WTC11 (cell line): ENCODE measurements around the gene PTPN4. TPM values are rescaled to one million over a fixed set of nuclear protein-coding genes. Genes with fewer than 3 reads are reported as not detected.

Source experiments
- ATAC-seq: fragments of 200-7000 bp; cut with Tn5 transposase; 2 replicates; pipeline ENCODE4 v1.10.0; 2021; ENCODE audit warnings: mild to moderate bottlenecking, moderate library complexity
- CTCF ChIA-PET: fragments of 300-600 bp; sonication (Branson Sonifier 250); formaldehyde crosslinking; loops from one replicate; lab custom pipeline; 2021; ENCODE audit warnings: antibody characterized with exemption; lab: Charles Lee
- POLR2A ChIA-PET: fragments of 350-600 bp; sonication (Branson Sonifier 250); formaldehyde crosslinking; loops from one replicate; lab custom pipeline; 2021; ENCODE audit warnings: antibody characterized with exemption; lab: Charles Lee
- DNase-seq: peaks from one replicate; pipeline ENCODE4 v3.0.0; 2021; ENCODE audit warnings: low spot score
- H3K27ac Mint-ChIP-seq: 2 replicates; pipeline ENCODE4 v1.8.0; 2021; ENCODE audit warnings: mixed read lengths
- H3K27me3 Mint-ChIP-seq: 2 replicates; pipeline ENCODE4 v1.8.0; 2021; ENCODE audit warnings: low read depth, mild to moderate bottlenecking, moderate library complexity, mixed read lengths
- H3K36me3 Mint-ChIP-seq: 2 replicates; pipeline ENCODE4 v1.8.0; 2021; ENCODE audit warnings: mixed read lengths
- H3K4me1 Mint-ChIP-seq: 2 replicates; pipeline ENCODE4 v1.8.0; 2022; ENCODE audit warnings: mixed read lengths
- H3K4me3 Mint-ChIP-seq: 2 replicates; pipeline ENCODE4 v1.8.0; 2021; ENCODE audit warnings: mild to moderate bottlenecking, moderate library complexity, mixed read lengths
- H3K9me3 Mint-ChIP-seq: 2 replicates; pipeline ENCODE4 v1.8.0; 2021; ENCODE audit warnings: mixed read lengths
- CBFB ChIP-seq: sonication (generic); formaldehyde crosslinking; IDR thresholded peaks from 2 replicates; pipeline ENCODE4 v1.8.1; 2022; ENCODE audit warnings: mild to moderate bottlenecking, low read depth, missing genetic modification reagents
- CREB1 ChIP-seq: sonication (generic); formaldehyde crosslinking; IDR thresholded peaks from 2 replicates; pipeline ENCODE4 v1.8.0; 2023; ENCODE audit warnings: mild to moderate bottlenecking, missing genetic modification reagents
- CREM ChIP-seq: sonication (generic); formaldehyde crosslinking; IDR thresholded peaks from 2 replicates; pipeline ENCODE4 v1.8.1; 2022; ENCODE audit warnings: mild to moderate bottlenecking, missing genetic modification reagents, moderate library complexity
- ESRRA ChIP-seq: sonication (generic); formaldehyde crosslinking; IDR thresholded peaks from 2 replicates; pipeline ENCODE4 v1.8.1; 2022; ENCODE audit warnings: mild to moderate bottlenecking, missing genetic modification reagents, borderline replicate concordance
- ETV6 ChIP-seq: sonication (generic); formaldehyde crosslinking; IDR thresholded peaks from 2 replicates; pipeline ENCODE4 v1.8.1; 2022; ENCODE audit warnings: mild to moderate bottlenecking, missing genetic modification reagents
- FOXP1 ChIP-seq: sonication (generic); formaldehyde crosslinking; IDR thresholded peaks from 2 replicates; pipeline ENCODE4 v1.8.0; 2022; ENCODE audit warnings: missing genetic modification reagents, mild to moderate bottlenecking, moderate library complexity, borderline replicate concordance
- MYBL2 ChIP-seq: sonication (generic); formaldehyde crosslinking; IDR thresholded peaks from 2 replicates; pipeline ENCODE4 v1.8.1; 2023; ENCODE audit warnings: mild to moderate bottlenecking, moderate library complexity, missing genetic modification reagents
- NFYB ChIP-seq: sonication (generic); formaldehyde crosslinking; conservative IDR thresholded peaks from 2 replicates; pipeline ENCODE4 v1.8.0; 2022; ENCODE audit warnings: low read depth, missing genetic modification reagents
- NR1H2 ChIP-seq: sonication (generic); formaldehyde crosslinking; IDR thresholded peaks from 2 replicates; pipeline ENCODE4 v1.9.0; 2021; ENCODE audit warnings: mild to moderate bottlenecking, moderate library complexity, missing genetic modification reagents
- NR2C2 ChIP-seq: sonication (generic); formaldehyde crosslinking; IDR thresholded peaks from 2 replicates; pipeline ENCODE4 v1.8.0; 2022; ENCODE audit warnings: mild to moderate bottlenecking, missing genetic modification reagents
- RORB ChIP-seq: fragments of 250-450 bp; sonication (Bioruptor Pico); IDR thresholded peaks from 2 replicates; pipeline ENCODE4 v1.9.0; 2021; ENCODE audit warnings: mild to moderate bottlenecking
- SP1 ChIP-seq: sonication (generic); formaldehyde crosslinking; conservative IDR thresholded peaks from 2 replicates; pipeline ENCODE4 v1.8.1; 2022; ENCODE audit warnings: missing genetic modification reagents
- TP53 ChIP-seq: sonication (generic); formaldehyde crosslinking; IDR thresholded peaks from 2 replicates; pipeline ENCODE4 v1.8.1; 2023; ENCODE audit warnings: mild to moderate bottlenecking, missing genetic modification reagents
- ZBTB21 ChIP-seq: sonication (generic); formaldehyde crosslinking; IDR thresholded peaks from 2 replicates; pipeline ENCODE4 v1.8.1; 2023; ENCODE audit warnings: mild to moderate bottlenecking, missing genetic modification reagents, borderline replicate concordance
- ZNF138 ChIP-seq: sonication (generic); formaldehyde crosslinking; conservative IDR thresholded peaks from 2 replicates; pipeline ENCODE4 v1.8.1; 2022; ENCODE audit warnings: mild to moderate bottlenecking, moderate library complexity, missing genetic modification reagents
- ZNF219 ChIP-seq: sonication (generic); formaldehyde crosslinking; IDR thresholded peaks from 2 replicates; pipeline ENCODE4 v1.8.0; 2023; ENCODE audit warnings: missing genetic modification reagents, mild to moderate bottlenecking, borderline replicate concordance
- ZNF416 ChIP-seq: fragments of 250-450 bp; sonication (Bioruptor Pico); IDR thresholded peaks from 2 replicates; pipeline ENCODE4 v1.9.0; 2021; ENCODE audit warnings: mild to moderate bottlenecking, inconsistent platforms
- total RNA-seq: library from RNA; stranded (reverse); gene quantifications from 3 replicates; pipeline ENCODE4 v1.2.3, GENCODE V29; 2021
- TF ChIP-seq, protein P1 (sequence below): sonication (generic); formaldehyde crosslinking; IDR thresholded peaks from 2 replicates; pipeline ENCODE4 v1.8.1; 2023; ENCODE audit warnings: mild to moderate bottlenecking, missing genetic modification reagents, moderate library complexity
- TF ChIP-seq, protein P2 (sequence below): sonication (generic); formaldehyde crosslinking; IDR thresholded peaks from 2 replicates; pipeline ENCODE4 v1.8.1; 2023; ENCODE audit warnings: mild to moderate bottlenecking, missing genetic modification reagents
- TF ChIP-seq, protein P3 (sequence below): sonication (generic); formaldehyde crosslinking; IDR thresholded peaks from 2 replicates; pipeline ENCODE4 v1.8.1; 2023; ENCODE audit warnings: mild to moderate bottlenecking, missing genetic modification reagents
- TF ChIP-seq, protein P4 (sequence below): sonication (generic); formaldehyde crosslinking; IDR thresholded peaks from 2 replicates; pipeline ENCODE4 v1.8.0; 2022; ENCODE audit warnings: mild to moderate bottlenecking, missing genetic modification reagents
- TF ChIP-seq, protein P5 (sequence below): sonication (generic); formaldehyde crosslinking; IDR thresholded peaks from 2 replicates; pipeline ENCODE4 v1.8.0; 2023; ENCODE audit warnings: mild to moderate bottlenecking, missing genetic modification reagents
- TF ChIP-seq, protein P6 (sequence below): fragments of 250-450 bp; sonication (Bioruptor Pico); IDR thresholded peaks from 2 replicates; pipeline ENCODE4 v1.9.0; 2021; ENCODE audit warnings: moderate library complexity, mild to moderate bottlenecking, inconsistent platforms, borderline replicate concordance

Gene PTPN4
- total RNA-seq, 1 experiment from 2014 or later, result 85.8 TPM

DNA sequence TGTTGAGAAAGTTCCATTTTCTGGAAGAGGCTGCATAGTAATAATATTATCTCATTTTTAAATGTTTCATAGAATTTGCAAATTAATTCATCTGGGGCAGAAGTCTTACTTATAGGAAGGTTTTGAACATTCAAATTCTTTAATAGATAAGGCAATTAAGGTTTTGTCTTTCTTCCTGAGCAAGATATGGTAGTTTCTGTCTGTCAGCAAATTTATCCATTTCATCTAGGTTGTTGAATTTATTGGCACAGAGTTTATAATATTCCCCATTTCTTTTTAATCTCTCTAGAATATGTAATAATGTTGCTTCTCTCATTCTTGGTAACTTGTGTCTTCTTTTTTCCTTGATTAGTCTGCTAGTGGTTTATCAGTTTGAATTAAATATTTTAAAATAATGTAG lies 163.0 kb downstream of the PTPN4 start (continued):
- TF ChIP-seq, protein P1, sequence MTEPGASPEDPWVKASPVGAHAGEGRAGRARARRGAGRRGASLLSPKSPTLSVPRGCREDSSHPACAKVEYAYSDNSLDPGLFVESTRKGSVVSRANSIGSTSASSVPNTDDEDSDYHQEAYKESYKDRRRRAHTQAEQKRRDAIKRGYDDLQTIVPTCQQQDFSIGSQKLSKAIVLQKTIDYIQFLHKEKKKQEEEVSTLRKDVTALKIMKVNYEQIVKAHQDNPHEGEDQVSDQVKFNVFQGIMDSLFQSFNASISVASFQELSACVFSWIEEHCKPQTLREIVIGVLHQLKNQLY (CRISPR knock-in tag), result no peak
- TF ChIP-seq RORB (CRISPR knock-in tag), result no peak
- no peak for TF ChIP-seq NR1H2 (CRISPR knock-in tag)
- TF ChIP-seq NFYB (CRISPR knock-in tag), result no peak
- no peak for TF ChIP-seq NR2C2 (CRISPR knock-in tag)

DNA sequence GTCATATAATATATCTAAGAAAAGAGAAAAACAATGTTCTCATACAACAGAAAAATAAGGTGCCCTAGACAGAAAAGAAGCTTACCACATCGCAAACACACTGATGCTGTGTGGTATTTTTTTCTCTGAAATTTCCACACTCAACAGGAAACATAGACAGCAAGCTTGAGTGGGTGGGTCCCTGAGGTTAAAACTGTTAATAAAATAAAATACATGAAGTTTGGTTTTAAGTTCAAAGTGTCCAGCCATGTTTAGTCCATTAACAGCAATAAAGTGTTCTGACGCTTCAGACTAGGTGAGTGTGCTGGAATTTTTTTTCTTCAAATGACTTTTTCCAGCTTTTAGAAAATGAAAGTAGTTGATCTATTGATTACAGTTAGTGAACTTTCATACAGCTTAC lies 169.8 kb downstream of the PTPN4 start:
- no peaks in the 10 kb centered on the region for H3K4me1 Mint-ChIP-seq
- no peak for ATAC-seq
- H3K4me3 Mint-ChIP-seq, result no peak overlapping the region
- no peaks in the 10 kb centered on the region for H3K9me3 Mint-ChIP-seq
- no peak overlapping the region for H3K27ac Mint-ChIP-seq
- ChIA-PET POLR2A (no interaction called here), CTCF (interaction anchor here (0.9 kb wide), 1 partner anchor 227 kb away, joined by 3 read pairs; no protein-coding TSS in a partner anchor)
- no peaks in the 10 kb centered on the region for H3K27me3 Mint-ChIP-seq
- no peak for DNase-seq
- peaks cover 7% of the 10 kb centered on the region for H3K36me3 Mint-ChIP-seq
- no peak for TF ChIP-seq ETV6 (CRISPR knock-in tag)
- no peak for TF ChIP-seq NFYB (CRISPR knock-in tag)
- no peak for TF ChIP-seq FOXP1 (CRISPR knock-in tag)
- TF ChIP-seq, protein P2, sequence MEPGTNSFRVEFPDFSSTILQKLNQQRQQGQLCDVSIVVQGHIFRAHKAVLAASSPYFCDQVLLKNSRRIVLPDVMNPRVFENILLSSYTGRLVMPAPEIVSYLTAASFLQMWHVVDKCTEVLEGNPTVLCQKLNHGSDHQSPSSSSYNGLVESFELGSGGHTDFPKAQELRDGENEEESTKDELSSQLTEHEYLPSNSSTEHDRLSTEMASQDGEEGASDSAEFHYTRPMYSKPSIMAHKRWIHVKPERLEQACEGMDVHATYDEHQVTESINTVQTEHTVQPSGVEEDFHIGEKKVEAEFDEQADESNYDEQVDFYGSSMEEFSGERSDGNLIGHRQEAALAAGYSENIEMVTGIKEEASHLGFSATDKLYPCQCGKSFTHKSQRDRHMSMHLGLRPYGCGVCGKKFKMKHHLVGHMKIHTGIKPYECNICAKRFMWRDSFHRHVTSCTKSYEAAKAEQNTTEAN (CRISPR knock-in tag), result no peak
- no peak for TF ChIP-seq CREM (CRISPR knock-in tag)
- TF ChIP-seq ZNF138 (CRISPR knock-in tag), result no peak
- TF ChIP-seq CREB1 (CRISPR knock-in tag), result no peak
- TF ChIP-seq, protein P3, sequence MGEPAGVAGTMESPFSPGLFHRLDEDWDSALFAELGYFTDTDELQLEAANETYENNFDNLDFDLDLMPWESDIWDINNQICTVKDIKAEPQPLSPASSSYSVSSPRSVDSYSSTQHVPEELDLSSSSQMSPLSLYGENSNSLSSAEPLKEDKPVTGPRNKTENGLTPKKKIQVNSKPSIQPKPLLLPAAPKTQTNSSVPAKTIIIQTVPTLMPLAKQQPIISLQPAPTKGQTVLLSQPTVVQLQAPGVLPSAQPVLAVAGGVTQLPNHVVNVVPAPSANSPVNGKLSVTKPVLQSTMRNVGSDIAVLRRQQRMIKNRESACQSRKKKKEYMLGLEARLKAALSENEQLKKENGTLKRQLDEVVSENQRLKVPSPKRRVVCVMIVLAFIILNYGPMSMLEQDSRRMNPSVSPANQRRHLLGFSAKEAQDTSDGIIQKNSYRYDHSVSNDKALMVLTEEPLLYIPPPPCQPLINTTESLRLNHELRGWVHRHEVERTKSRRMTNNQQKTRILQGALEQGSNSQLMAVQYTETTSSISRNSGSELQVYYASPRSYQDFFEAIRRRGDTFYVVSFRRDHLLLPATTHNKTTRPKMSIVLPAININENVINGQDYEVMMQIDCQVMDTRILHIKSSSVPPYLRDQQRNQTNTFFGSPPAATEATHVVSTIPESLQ (CRISPR knock-in tag), result no peak
- TF ChIP-seq, protein P4, sequence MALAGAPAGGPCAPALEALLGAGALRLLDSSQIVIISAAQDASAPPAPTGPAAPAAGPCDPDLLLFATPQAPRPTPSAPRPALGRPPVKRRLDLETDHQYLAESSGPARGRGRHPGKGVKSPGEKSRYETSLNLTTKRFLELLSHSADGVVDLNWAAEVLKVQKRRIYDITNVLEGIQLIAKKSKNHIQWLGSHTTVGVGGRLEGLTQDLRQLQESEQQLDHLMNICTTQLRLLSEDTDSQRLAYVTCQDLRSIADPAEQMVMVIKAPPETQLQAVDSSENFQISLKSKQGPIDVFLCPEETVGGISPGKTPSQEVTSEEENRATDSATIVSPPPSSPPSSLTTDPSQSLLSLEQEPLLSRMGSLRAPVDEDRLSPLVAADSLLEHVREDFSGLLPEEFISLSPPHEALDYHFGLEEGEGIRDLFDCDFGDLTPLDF (CRISPR knock-in tag), result no peak
- TF ChIP-seq ZBTB21 (CRISPR knock-in tag), result no peak
- TF ChIP-seq MYBL2 (CRISPR knock-in tag), result no peak
- no peak for TF ChIP-seq SP1 (CRISPR knock-in tag)
- no peak for TF ChIP-seq ZNF416 (CRISPR knock-in tag)
- no peak for TF ChIP-seq ESRRA (CRISPR knock-in tag)

DNA sequence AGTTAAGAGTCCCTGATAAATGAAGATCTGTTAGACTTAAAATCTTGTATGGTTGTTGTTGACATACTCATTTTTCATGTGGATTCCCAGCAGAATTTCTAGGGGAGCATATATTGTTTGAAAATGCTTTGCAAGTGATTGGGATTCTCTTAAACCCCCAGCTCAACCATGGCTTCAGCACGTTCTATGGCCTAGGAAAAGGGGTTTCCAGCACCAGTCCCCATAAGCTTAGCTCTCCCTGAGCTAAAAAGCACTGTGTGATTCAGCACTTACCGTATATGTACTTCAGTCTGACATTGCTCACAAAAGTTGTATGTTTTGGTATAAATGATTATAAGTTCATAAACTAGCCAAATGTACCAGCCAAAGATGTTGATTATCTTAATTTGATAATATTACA lies 173.1 kb downstream of the PTPN4 start:
- H3K27ac Mint-ChIP-seq, result no peak overlapping the region
- peaks cover 34% of the 10 kb centered on the region for H3K36me3 Mint-ChIP-seq
- ChIA-PET POLR2A (no interaction called here), CTCF (no interaction called here)
- no peaks in the 10 kb centered on the region for H3K27me3 Mint-ChIP-seq
- no peak overlapping the region for H3K4me3 Mint-ChIP-seq
- no peak for ATAC-seq
- no peaks in the 10 kb centered on the region for H3K9me3 Mint-ChIP-seq
- no peaks in the 10 kb centered on the region for H3K4me1 Mint-ChIP-seq
- DNase-seq, result no peak
- TF ChIP-seq ZNF219 (CRISPR knock-in tag), result no peak
- TF ChIP-seq, protein P4 (CRISPR knock-in tag), result no peak
- TF ChIP-seq TP53 (CRISPR knock-in tag), result no peak
- TF ChIP-seq, protein P5, sequence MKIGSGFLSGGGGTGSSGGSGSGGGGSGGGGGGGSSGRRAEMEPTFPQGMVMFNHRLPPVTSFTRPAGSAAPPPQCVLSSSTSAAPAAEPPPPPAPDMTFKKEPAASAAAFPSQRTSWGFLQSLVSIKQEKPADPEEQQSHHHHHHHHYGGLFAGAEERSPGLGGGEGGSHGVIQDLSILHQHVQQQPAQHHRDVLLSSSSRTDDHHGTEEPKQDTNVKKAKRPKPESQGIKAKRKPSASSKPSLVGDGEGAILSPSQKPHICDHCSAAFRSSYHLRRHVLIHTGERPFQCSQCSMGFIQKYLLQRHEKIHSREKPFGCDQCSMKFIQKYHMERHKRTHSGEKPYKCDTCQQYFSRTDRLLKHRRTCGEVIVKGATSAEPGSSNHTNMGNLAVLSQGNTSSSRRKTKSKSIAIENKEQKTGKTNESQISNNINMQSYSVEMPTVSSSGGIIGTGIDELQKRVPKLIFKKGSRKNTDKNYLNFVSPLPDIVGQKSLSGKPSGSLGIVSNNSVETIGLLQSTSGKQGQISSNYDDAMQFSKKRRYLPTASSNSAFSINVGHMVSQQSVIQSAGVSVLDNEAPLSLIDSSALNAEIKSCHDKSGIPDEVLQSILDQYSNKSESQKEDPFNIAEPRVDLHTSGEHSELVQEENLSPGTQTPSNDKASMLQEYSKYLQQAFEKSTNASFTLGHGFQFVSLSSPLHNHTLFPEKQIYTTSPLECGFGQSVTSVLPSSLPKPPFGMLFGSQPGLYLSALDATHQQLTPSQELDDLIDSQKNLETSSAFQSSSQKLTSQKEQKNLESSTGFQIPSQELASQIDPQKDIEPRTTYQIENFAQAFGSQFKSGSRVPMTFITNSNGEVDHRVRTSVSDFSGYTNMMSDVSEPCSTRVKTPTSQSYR (CRISPR knock-in tag), result no peak
- TF ChIP-seq NR2C2 (CRISPR knock-in tag), result no peak
- TF ChIP-seq ETV6 (CRISPR knock-in tag), result no peak
- no peak for TF ChIP-seq CBFB
- TF ChIP-seq, protein P6, sequence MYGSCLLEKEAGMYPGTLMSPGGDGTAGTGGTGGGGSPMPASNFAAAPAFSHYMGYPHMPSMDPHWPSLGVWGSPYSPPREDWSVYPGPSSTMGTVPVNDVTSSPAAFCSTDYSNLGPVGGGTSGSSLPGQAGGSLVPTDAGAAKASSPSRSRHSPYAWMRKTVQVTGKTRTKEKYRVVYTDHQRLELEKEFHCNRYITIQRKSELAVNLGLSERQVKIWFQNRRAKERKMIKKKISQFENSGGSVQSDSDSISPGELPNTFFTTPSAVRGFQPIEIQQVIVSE (CRISPR knock-in tag), result no peak
